Astrocyte (in vitro differentiated cells and primary cell): ENCODE measurements around the gene PIK3R1. TPM values are rescaled to one million over a fixed set of nuclear protein-coding genes. Genes with fewer than 3 reads are reported as not detected.

Source experiments
- DNase-seq: peaks from one replicate; pipeline ENCODE4 v3.0.0-alpha.2; 2010; ENCODE audit warnings: low read depth
- FAIRE-seq: peaks from 2 replicates; lab custom pipeline; 2011; peaks lifted over from hg19 to GRCh38; lab: Jason Lieb, UNC
- H2AFZ ChIP-seq: 2 replicates; pipeline ENCODE4 v1.6.0; 2012; ENCODE audit warnings: low read depth, low read length, inconsistent platforms
- H3K27ac ChIP-seq: 2 replicates; pipeline ENCODE4 v1.5.1; 2011; ENCODE audit warnings: low read depth, low read length, inconsistent platforms
- H3K27me3 ChIP-seq: 2 replicates; pipeline ENCODE4 v1.6.0; 2011; ENCODE audit warnings: low read length, inconsistent platforms; ENCODE audit not compliant: insufficient read depth
- H3K36me3 ChIP-seq: 2 replicates; pipeline ENCODE4 v1.5.1; 2011; ENCODE audit warnings: low read length, inconsistent platforms; ENCODE audit not compliant: insufficient read depth
- H3K4me1 ChIP-seq: 2 replicates; pipeline ENCODE4 v1.5.1; 2011; ENCODE audit warnings: low read length, inconsistent platforms; ENCODE audit not compliant: insufficient read depth
- H3K4me2 ChIP-seq: 2 replicates; pipeline ENCODE4 v1.6.0; 2012; ENCODE audit warnings: low read length, inconsistent platforms
- H3K4me3 ChIP-seq: 2 replicates; pipeline ENCODE4 v1.5.1; 2011; ENCODE audit warnings: low read depth, mild to moderate bottlenecking, low read length, inconsistent platforms; ENCODE audit not compliant: insufficient read depth
- H3K79me2 ChIP-seq: 2 replicates; pipeline ENCODE4 v1.6.0; 2012; ENCODE audit warnings: mild to moderate bottlenecking, low read length, inconsistent platforms; ENCODE audit not compliant: insufficient read depth
- H3K9ac ChIP-seq: 2 replicates; pipeline ENCODE4 v1.6.0; 2012; ENCODE audit warnings: mild to moderate bottlenecking, low read length, inconsistent platforms
- H3K9me3 ChIP-seq: 2 replicates; pipeline ENCODE4 v1.5.1; 2012; ENCODE audit warnings: low read depth, mild to moderate bottlenecking, low read length, inconsistent platforms; ENCODE audit not compliant: insufficient read depth
- H4K20me1 ChIP-seq: 2 replicates; pipeline ENCODE4 v1.6.0; 2012; ENCODE audit warnings: low read length, inconsistent platforms; ENCODE audit not compliant: insufficient read depth
- H3K27ac Mint-ChIP-seq: one replicate; pipeline ENCODE4 v1.8.0; 2021; ENCODE audit warnings: mild to moderate bottlenecking, mixed read lengths; ENCODE audit not compliant: unreplicated experiment
- H3K27me3 Mint-ChIP-seq: one replicate; pipeline ENCODE4 v1.8.0; 2021; ENCODE audit warnings: low read depth, mixed read lengths; ENCODE audit not compliant: unreplicated experiment
- H3K36me3 Mint-ChIP-seq: one replicate; pipeline ENCODE4 v1.8.0; 2021; ENCODE audit warnings: low read depth, mixed read lengths; ENCODE audit not compliant: unreplicated experiment
- H3K4me1 Mint-ChIP-seq: one replicate; pipeline ENCODE4 v1.8.0; 2021; ENCODE audit warnings: low read depth, mixed read lengths; ENCODE audit not compliant: unreplicated experiment
- H3K4me3 Mint-ChIP-seq: one replicate; pipeline ENCODE4 v1.8.0; 2021; ENCODE audit warnings: mild to moderate bottlenecking, moderate library complexity, mixed read lengths; ENCODE audit not compliant: unreplicated experiment
- H3K9me3 Mint-ChIP-seq: one replicate; pipeline ENCODE4 v1.8.0; 2021; ENCODE audit warnings: mild to moderate bottlenecking, mixed read lengths; ENCODE audit not compliant: unreplicated experiment
- CTCF ChIP-seq: IDR thresholded peaks from 2 replicates; pipeline ENCODE4 v1.5.1; 2011; ENCODE audit warnings: low read depth, mild to moderate bottlenecking, inconsistent platforms, low read length, moderate library complexity; ENCODE audit not compliant: insufficient read depth
- EZH2 ChIP-seq: IDR thresholded peaks from 2 replicates; pipeline ENCODE4 v1.6.1; 2012; ENCODE audit warnings: mild to moderate bottlenecking, low read length, inconsistent platforms; ENCODE audit not compliant: insufficient read depth
- total RNA-seq: library from RNA; stranded (reverse); gene quantifications from 2 replicates; pipeline ENCODE4 v1.2.1, GENCODE V29; 2021

The PIK3R1 gene
- total RNA-seq, 1 donor from 2014 or later = 25.7 TPM

- H3K27me3 ChIP-seq = no peaks in the 10 kb centered on the region
- Mint-ChIP-seq H3K9me3 (no peaks in the 10 kb centered on the region), H3K4me1 (peaks cover 12% of the 10 kb centered on the region), H3K27me3 (no peaks in the 10 kb centered on the region), H3K27ac (no peak overlapping the region), H3K4me3 (no peak overlapping the region), H3K36me3 (peaks cover 6% of the 10 kb centered on the region)
- H3K9me3 ChIP-seq = no peaks in the 10 kb centered on the region
- no peak overlapping the region for H3K9ac ChIP-seq
- no peaks in the 10 kb centered on the region for H3K79me2 ChIP-seq
- H4K20me1 ChIP-seq = no peaks in the 10 kb centered on the region
- H3K36me3 ChIP-seq = peaks cover 15% of the 10 kb centered on the region
- H3K27ac ChIP-seq = no peak overlapping the region
- no peak for TF ChIP-seq EZH2
- TF ChIP-seq CTCF = no peak
- no peak overlapping the region for H3K4me2 ChIP-seq
- peaks cover 10% of the 10 kb centered on the region for H3K4me1 ChIP-seq
- FAIRE-seq (no peak), DNase-seq (no peak)
- H3K4me3 ChIP-seq = no peak overlapping the region
- no peak overlapping the region for H2AFZ ChIP-seq
Observed at GRCh38 chr5:68283766-68284165, 68.2 kb downstream of the PIK3R1 start.

- H3K4me1 Mint-ChIP-seq = peaks cover 26% of the 10 kb centered on the region
- FAIRE-seq = no peak
- TF ChIP-seq CTCF (no peak), EZH2 (no peak)
Observed at GRCh38 chr5:68285075-68285840, 69.7 kb downstream of the PIK3R1 start.

GRCh38 chr5:68285851-68286611 lies 70.5 kb downstream of the PIK3R1 start:
- Mint-ChIP-seq H3K4me3 (no peak overlapping the region), H3K27me3 (no peaks in the 10 kb centered on the region), H3K36me3 (peaks cover 2% of the 10 kb centered on the region), H3K27ac (no peak overlapping the region), H3K4me1 (peaks cover 30% of the 10 kb centered on the region), H3K9me3 (no peaks in the 10 kb centered on the region)
- Histone ChIP-seq H3K4me2 (no peak overlapping the region), H3K9ac (no peak overlapping the region), H3K9me3 (no peaks in the 10 kb centered on the region), H3K27ac (no peak overlapping the region), H3K4me3 (no peak overlapping the region), H3K79me2 (no peaks in the 10 kb centered on the region), H3K4me1 (peaks cover 14% of the 10 kb centered on the region), H2AFZ (no peak overlapping the region), H3K36me3 (peaks cover 3% of the 10 kb centered on the region), H3K27me3 (no peaks in the 10 kb centered on the region), H4K20me1 (no peaks in the 10 kb centered on the region)
- peak; percentile 72 for TF ChIP-seq CTCF
- no peak for TF ChIP-seq EZH2
- peak; percentile 32 for DNase-seq
- peak; percentile 59 for FAIRE-seq

More at GRCh38 chr5:68285075-68285840, 69.7 kb downstream of the PIK3R1 start:
- Histone ChIP-seq H3K4me3 (no peak overlapping the region), H3K27me3 (no peaks in the 10 kb centered on the region), H2AFZ (no peak overlapping the region), H4K20me1 (no peaks in the 10 kb centered on the region), H3K79me2 (no peaks in the 10 kb centered on the region), H3K4me1 (peaks cover 14% of the 10 kb centered on the region), H3K27ac (no peak overlapping the region), H3K36me3 (peaks cover 10% of the 10 kb centered on the region), H3K4me2 (no peak overlapping the region), H3K9me3 (no peaks in the 10 kb centered on the region), H3K9ac (no peak overlapping the region)
- Mint-ChIP-seq H3K27me3 (no peaks in the 10 kb centered on the region), H3K9me3 (no peaks in the 10 kb centered on the region), H3K36me3 (peaks cover 5% of the 10 kb centered on the region), H3K4me3 (no peak overlapping the region), H3K27ac (no peak overlapping the region)
- no peak for DNase-seq
